AG08395 (cell line): ENCODE measurements around the gene ANKRD36.
"Not testable (repeated sequence)": the region's sequence is repeated elsewhere in the genome, so short reads cannot be mapped to it uniquely, and the experiment has no call there.

Experiments used
- DNase-seq: peaks from one replicate; pipeline ENCODE4 v3.0.0; 2012; ENCODE audit warnings: mixed read lengths, low spot score

The ANKRD36 gene

DNA sequence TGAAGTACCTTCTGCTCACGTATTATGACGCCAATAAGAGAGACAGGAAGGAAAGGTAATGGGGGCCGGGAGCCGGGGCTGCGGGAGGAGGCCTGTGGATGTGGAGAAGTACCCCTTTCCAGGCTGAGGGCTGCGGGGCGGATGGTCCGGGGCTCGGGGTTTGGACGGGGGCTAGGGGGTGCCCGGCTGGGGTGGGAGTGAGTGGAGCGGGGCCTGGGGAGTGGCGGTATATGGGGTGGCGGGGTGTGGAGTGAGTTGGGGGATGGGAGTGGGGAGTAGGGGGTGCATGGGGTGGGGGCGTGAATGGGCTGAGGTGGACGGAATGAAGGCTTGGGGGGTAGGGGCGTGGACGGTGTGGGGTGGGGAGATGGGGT is 916 bp downstream of the ANKRD36 start:
- DNase-seq: not testable (repeated sequence)

GRCh38 chr2:97129090-97129489 is 16.1 kb downstream of the ANKRD36 start:
- DNase-seq: not testable (repeated sequence)

DNA sequence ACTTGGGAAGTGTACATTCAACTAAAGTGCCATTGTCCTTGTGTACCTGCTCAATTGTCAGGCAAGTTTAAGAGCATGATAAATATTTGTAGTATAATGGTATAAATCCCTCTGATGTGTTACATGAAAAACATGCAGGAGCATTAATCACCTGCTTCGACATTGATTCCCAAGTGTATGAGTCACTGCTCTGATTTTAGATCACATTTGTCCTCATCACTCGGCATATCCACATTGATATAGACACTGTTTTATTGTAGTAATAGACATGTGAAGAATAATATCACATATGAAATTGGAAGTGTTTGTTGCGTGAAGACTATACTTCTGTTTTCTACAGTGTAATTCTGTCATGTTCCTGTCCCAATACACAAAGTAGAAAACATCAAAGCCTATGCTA is 31.1 kb downstream of the ANKRD36 start:
- not testable (repeated sequence) for DNase-seq

- not testable (repeated sequence) for DNase-seq
These were observed 53.6 kb downstream of the ANKRD36 start for GRCh38 chr2:97166548-97166947.

DNA sequence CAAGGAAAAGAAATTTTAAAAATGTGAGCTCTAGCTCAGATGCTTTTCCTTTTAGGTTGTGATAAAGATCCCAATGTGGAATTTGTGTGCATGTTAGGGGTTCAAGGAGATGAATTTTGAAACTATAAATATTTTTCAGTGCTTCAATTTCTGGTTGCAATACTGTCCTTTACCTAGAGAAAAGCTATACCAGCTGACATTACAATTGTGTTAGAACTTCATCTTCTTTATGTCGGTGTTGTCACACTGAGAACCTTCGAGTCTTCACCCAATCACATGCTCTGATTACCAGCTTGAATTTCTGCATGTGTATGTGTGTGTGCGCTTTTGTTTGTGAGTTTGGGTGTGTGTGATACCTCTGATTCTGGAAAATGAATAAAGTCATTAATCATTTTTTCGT is 55.0 kb downstream of the ANKRD36 start:
- DNase-seq: not testable (repeated sequence)

- DNase-seq: not testable (repeated sequence)
These were observed 55.6 kb downstream of the ANKRD36 start for GRCh38 chr2:97168583-97168982.

DNA sequence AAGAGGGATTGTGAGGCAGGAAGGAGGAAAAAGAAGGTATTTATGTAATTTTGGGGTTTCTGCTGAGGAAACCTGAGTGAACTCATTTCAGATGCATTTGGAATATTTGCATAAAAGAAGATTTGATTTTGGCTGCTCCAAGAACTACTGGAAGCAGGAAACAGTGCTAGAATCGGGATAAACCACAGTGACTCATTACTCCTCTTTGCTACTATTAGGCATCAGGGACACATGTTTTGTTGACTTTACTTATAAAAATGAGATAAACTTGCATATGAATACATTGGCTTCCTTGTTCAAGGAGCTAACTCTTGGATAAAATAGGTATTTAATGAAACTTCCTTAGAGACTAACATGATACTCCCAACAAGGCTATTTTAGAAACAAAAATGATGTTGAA is 67.4 kb downstream of the ANKRD36 start:
- DNase-seq: not testable (repeated sequence)

GRCh38 chr2:97195349-97195748 is 82.4 kb downstream of the ANKRD36 start:
- peak; percentile 1 for DNase-seq

GRCh38 chr2:97197251-97197650 is 84.3 kb downstream of the ANKRD36 start:
- DNase-seq: not testable (repeated sequence)

- DNase-seq: not testable (repeated sequence)
These were observed 87.9 kb downstream of the ANKRD36 start for GRCh38 chr2:97200887-97201286.

DNA sequence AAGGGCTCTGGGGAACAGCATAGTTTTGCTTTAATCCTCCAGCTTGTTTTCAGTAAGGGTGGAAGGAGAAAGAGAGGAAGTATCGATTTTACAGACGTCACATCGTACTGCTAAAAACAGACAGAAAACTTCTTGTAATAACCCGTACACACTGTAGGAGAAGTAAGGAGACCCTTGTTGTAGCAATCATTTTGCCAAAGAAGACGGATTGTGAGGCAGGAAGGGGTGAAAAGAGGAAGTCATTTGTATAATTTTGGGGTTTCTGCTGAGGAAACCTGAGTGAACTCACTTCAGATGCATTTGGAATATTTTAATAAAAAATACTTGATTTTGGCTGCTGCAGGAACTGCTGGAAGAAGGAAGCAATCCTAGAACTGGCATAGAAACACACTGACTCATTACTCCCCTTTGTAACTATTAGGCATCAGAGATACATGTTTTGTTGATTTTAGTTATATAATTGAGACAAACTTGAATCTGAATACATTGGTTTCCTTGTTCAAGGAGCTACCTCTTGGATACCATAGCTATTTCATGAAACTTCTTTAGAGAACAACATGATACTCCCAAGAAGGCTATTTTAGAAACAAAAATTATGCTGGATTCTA is 89.8 kb downstream of the ANKRD36 start:
- not testable (repeated sequence) for DNase-seq

GRCh38 chr2:97210325-97210724 is 97.4 kb downstream of the ANKRD36 start:
- no peak for DNase-seq

GRCh38 chr2:97215025-97215424 is 102.1 kb downstream of the ANKRD36 start:
- DNase-seq: not testable (repeated sequence)

GRCh38 chr2:97230848-97231585 is 118.1 kb downstream of the ANKRD36 start:
- not testable (repeated sequence) for DNase-seq

GRCh38 chr2:97232981-97233380 is 120.0 kb downstream of the ANKRD36 start:
- DNase-seq: not testable (repeated sequence)

- DNase-seq: not testable (repeated sequence)
These were observed 120.8 kb downstream of the ANKRD36 start for GRCh38 chr2:97233660-97234295.

DNA sequence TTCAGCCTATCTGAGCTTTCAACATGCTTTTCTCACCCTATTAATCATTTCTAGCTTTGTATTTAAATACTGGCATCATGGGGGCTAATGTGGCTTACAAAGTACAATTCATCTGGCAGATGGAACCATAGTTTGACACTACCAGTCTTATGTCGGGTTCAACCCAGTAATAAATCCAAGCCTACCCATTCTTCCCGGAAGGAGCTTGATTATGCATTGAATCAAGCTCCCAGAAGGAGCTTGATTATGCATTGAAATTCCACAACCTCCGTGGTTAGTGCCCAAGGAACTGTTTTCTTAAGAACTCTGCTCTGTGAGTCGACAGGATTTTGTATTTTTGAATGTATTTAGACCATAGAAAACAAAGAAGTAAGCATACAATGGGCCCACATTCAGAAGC is 148.2 kb downstream of the ANKRD36 start:
- not testable (repeated sequence) for DNase-seq

DNA sequence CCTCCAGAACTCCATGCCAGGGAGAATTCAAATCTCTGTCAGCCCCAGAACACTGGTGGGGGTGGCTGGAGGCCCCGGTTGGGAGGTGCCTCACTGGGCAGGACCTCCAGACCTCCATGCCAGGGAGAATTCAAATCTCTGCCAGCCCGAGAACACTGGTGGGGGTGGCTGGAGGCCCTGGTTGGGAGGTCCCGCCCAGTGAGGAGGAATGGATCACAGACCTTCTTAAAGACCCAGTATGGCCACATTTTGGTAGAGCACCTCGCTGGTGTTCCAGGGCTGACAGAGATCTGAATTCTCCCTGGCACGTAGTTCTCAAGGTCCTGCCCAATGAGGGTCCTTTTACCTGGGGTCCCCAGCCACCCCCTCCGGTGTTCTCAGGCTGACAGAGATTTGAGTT is 153.5 kb downstream of the ANKRD36 start:
- DNase-seq: not testable (repeated sequence)

- DNase-seq: no peak
These were observed 154.6 kb downstream of the ANKRD36 start for GRCh38 chr2:97267411-97268074.

- not testable (repeated sequence) for DNase-seq
These were observed 155.2 kb downstream of the ANKRD36 start for GRCh38 chr2:97268075-97268591.

GRCh38 chr2:97276232-97276798 is 163.4 kb downstream of the ANKRD36 start:
- DNase-seq: not testable (repeated sequence)

GRCh38 chr2:97285187-97285586 is 172.2 kb downstream of the ANKRD36 start:
- not testable (repeated sequence) for DNase-seq
